ENCODE measurements around the gene CAMSAP1.

DNA sequence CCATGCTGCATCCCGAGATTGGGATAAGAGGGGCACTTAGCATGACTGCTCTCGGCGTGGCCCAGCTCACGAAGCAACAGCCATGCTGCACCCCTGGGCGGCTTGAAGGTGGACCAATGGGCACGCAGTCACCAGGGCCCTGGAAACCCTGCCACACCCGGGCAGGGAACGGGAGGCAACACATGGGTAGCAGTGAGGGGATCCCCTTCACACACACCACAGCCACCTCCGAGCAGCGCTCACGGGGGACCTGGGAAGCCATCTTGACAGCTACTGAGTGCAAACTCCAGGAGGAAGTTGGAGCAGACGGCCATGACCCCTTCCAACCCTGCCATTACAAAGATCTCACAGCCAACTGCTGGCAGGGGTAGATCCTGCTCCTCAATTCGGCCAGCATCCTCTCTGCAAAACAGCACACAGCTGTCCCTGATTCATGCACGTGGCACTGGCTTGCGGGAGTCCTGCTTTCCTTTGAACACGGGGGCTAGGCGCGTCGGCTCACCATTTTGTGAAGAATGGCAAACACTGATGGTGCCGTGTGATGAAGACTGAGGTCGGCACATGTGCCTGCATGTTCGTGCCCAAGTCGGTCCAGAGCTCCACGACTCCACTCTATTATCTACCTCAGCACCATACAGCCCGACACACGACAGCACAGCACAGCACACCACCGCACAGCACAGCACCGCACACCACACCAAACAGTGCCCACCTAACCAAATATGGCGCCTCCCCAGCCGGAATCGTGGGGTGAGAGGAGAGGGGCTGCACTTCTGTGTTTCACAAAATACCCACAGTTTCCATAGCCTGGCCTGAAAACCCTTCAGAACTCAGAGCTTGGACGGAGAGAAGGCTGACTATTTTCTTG is 48.8 kb upstream of the CAMSAP1 start:
- TF ChIP-seq, protein P1, sequence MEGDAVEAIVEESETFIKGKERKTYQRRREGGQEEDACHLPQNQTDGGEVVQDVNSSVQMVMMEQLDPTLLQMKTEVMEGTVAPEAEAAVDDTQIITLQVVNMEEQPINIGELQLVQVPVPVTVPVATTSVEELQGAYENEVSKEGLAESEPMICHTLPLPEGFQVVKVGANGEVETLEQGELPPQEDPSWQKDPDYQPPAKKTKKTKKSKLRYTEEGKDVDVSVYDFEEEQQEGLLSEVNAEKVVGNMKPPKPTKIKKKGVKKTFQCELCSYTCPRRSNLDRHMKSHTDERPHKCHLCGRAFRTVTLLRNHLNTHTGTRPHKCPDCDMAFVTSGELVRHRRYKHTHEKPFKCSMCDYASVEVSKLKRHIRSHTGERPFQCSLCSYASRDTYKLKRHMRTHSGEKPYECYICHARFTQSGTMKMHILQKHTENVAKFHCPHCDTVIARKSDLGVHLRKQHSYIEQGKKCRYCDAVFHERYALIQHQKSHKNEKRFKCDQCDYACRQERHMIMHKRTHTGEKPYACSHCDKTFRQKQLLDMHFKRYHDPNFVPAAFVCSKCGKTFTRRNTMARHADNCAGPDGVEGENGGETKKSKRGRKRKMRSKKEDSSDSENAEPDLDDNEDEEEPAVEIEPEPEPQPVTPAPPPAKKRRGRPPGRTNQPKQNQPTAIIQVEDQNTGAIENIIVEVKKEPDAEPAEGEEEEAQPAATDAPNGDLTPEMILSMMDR (IDR thresholded peaks at IDR 0.05): no peak
- no peak for TF ChIP-seq POLR2A (IDR thresholded peaks at IDR 0.05)

Measured in lower leg skin (tissue), 3 donors.